Measurements from ENCODE around the gene BBLN. TPM values are rescaled to one million over a fixed set of nuclear protein-coding genes. Genes with fewer than 3 reads are reported as not detected.
A peak's percentile ranks its signal among the peaks of the same experiment; 100 is the strongest.

Gene BBLN
- total and polyA plus RNA-seq, 3 experiments from 2014 or later, result 75.5 to 137 (median 78.4) TPM

DNA sequence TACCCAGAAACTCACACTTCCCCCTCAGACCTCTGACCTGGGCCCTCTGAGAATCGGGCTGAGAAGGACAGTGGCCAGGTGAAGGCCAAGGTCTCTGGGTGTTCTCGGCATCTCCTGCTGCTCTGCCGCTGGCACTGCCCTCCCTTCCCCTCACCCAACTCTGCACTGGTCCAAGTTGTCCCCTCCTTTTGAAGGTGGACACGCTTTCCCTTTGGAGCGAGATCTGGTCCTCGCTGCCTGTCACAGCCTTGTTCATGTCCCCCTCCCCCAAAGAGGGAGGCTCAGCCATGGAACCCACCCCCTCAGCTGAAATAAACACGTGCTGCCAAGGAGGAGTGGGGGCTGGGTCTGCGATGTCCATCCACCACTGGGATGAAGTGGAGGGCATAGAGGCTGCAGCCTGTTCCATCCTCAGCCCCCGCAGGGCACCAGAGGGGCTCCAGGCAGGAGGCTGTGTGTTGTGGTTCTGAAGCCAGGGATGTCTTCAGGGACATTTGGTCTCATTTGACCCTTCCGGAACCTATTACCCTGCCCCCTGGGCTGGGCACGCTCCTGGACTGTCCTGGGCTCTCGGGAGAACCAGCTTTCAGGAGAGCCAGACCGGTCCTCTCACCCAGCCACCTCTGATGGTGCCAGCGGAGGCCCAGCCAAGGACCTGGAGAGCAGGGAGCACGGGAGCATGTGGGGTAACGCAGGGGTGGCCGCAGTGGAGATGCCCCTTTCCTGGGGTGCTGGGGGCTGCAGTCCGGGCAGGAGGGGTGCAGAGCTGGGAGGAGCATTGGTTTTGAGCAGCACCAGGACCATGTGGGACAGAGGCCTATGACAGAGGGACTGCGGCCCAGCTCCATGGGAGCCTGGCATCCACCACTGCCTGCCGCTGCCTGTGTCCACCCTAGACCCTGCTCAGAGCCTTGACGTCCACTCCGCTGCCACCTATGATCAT lies 15.6 kb upstream of the BBLN start:
- no peak for DNase-seq
- Mint-ChIP-seq H3K27ac (no peak overlapping the region), H3K4me1 (peaks cover 6 to 11% (median 10%) of the 10 kb centered on the region in 3 donors), H3K4me3 (no peak overlapping the region), H3K36me3 (no peaks in the 10 kb centered on the region), H3K27me3 (peaks cover 0 to 4% of the 10 kb centered on the region in 2 donors), H3K9me3 (no peaks in the 10 kb centered on the region)
- Histone ChIP-seq H3K36me3 (ENCODE audit: insufficient read depth, low read length) (no peaks in the 10 kb centered on the region), H3K27ac (ENCODE audit: low read depth, low read length) (no peak overlapping the region), H3K4me3 (ENCODE audit: low read length) (no peak overlapping the region), H3K9me3 (ENCODE audit: low read length) (no peaks in the 10 kb centered on the region), H3K27me3 (ENCODE audit: insufficient read depth, low read length, poor library complexity, severe bottlenecking) (no peaks in the 10 kb centered on the region), H3K4me1 (ENCODE audit: insufficient read depth, low read length) (peaks cover 14% of the 10 kb centered on the region)
- ChIA-PET POLR2A (no interaction called here), CTCF (interaction anchor here (2.1 kb wide), 1 partner anchor 15 kb away, joined by 4 read pairs; the partner anchor contains the start of gene BBLN)

DNA sequence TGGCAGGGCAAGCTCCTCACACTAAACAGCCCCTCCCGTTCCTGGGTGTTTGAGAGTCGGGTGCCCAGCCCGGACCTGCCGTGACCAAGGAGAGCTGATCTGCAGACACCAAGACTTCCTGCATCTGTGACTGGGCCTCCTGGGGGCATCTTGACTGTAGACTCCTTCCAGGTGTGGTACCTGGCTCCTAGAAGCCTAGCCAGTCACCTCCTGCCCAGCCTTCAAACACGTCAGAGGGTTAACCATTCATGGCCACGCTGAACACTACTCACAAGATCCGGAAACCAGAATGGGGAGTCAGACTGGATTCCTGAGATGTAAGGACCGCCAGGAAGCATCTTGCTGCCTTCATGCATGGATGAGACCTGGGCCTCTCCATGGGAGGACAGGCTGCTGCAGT lies 14.5 kb upstream of the BBLN start:
- ChIA-PET CTCF (interaction anchor here (1.4 kb wide), 1 partner anchor 14 kb away, joined by 4 read pairs; the partner anchor contains the start of gene BBLN), POLR2A (no interaction called here)
- Histone ChIP-seq H3K27ac (ENCODE audit: low read depth, low read length) (no peak overlapping the region), H3K27me3 (ENCODE audit: insufficient read depth, low read length, poor library complexity, severe bottlenecking) (no peaks in the 10 kb centered on the region), H3K4me3 (ENCODE audit: low read length) (no peak overlapping the region), H3K4me1 (ENCODE audit: insufficient read depth, low read length) (peaks cover 14% of the 10 kb centered on the region), H3K9me3 (ENCODE audit: low read length) (no peaks in the 10 kb centered on the region), H3K36me3 (ENCODE audit: insufficient read depth, low read length) (no peaks in the 10 kb centered on the region)
- no peak for DNase-seq
- Mint-ChIP-seq H3K4me3 (no peak overlapping the region), H3K27ac (no peak overlapping the region), H3K4me1 (peaks cover 6 to 11% (median 10%) of the 10 kb centered on the region in 3 donors), H3K9me3 (no peaks in the 10 kb centered on the region), H3K27me3 (peaks cover 0 to 4% of the 10 kb centered on the region in 2 donors), H3K36me3 (no peaks in the 10 kb centered on the region)

DNA sequence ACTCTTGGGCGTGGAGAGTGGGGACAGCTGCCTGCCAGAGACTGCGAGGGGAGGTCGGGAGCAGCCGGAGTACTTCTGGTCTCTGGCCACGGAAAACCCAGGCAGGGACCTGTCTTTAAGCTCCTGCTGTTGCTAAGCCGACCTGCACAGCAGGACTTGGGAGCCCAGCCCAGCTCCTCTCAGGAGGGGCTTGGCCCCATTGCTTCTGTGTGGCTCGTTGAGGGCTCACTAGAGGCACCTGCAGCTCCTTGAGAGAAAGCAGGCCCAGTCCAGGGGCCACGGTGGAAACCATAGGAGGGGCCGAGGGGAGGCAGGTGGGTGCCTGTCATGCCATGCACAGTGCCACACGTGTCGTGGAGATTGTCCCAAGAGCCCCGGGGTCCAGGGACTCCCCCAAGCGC lies 14.1 kb upstream of the BBLN start:
- no peak overlapping the region for H3K4me3 Mint-ChIP-seq
- H3K27ac Mint-ChIP-seq, result no peak overlapping the region
- ChIA-PET CTCF (interaction anchor here (1.4 kb wide), 1 partner anchor 13 kb away, joined by 4 read pairs; the partner anchor contains the start of gene BBLN), POLR2A (no interaction called here)
- DNase-seq, result no peak
- Histone ChIP-seq H3K9me3 (ENCODE audit: low read length) (no peaks in the 10 kb centered on the region), H3K27me3 (ENCODE audit: insufficient read depth, low read length, poor library complexity, severe bottlenecking) (no peaks in the 10 kb centered on the region), H3K4me1 (ENCODE audit: insufficient read depth, low read length) (peaks cover 14% of the 10 kb centered on the region), H3K27ac (ENCODE audit: low read depth, low read length) (no peak overlapping the region), H3K4me3 (ENCODE audit: low read length) (no peak overlapping the region), H3K36me3 (ENCODE audit: insufficient read depth, low read length) (no peaks in the 10 kb centered on the region)
- H3K4me1 Mint-ChIP-seq, result peaks cover 6 to 11% (median 10%) of the 10 kb centered on the region in 3 donors
- H3K9me3 Mint-ChIP-seq, result no peaks in the 10 kb centered on the region
- H3K36me3 Mint-ChIP-seq, result no peaks in the 10 kb centered on the region
- H3K27me3 Mint-ChIP-seq, result peaks cover 0 to 4% of the 10 kb centered on the region in 2 donors

DNA sequence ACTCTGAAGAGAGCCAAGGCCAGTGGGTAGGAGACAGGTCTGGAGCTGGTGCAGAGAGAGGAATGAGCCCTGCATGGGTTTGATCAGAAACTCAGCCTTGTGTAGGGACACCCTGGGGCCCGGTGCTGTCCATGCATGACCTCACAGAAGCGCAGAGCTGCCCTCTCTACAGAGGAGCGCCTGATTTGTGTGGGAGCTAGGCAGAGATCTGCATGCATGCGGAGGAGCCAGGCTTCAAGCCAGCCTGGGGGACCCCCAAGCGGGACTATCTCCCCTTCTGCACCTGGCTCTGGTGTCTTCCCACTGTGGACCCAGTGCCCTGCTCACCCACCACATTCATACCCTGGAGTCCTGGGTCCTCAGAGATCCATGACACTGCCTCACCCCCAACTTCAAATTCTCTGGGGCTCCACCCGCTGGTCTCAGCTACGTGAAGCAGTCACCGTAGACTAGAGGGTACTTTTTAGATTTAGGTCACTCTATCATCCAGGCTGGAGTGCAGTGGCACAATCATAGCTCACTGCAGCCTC lies 13.4 kb upstream of the BBLN start:
- DNase-seq, result no peak
- Mint-ChIP-seq H3K9me3 (no peaks in the 10 kb centered on the region), H3K27me3 (peaks cover 0 to 4% of the 10 kb centered on the region in 2 donors), H3K4me3 (no peak overlapping the region), H3K27ac (peak overlapping the region in 1 of 8 donors; percentile 94), H3K36me3 (no peaks in the 10 kb centered on the region), H3K4me1 (peaks cover 6 to 11% (median 10%) of the 10 kb centered on the region in 3 donors)
- no peak overlapping the region for H3K4me3 ChIP-seq (ENCODE audit: low read length)
- no peaks in the 10 kb centered on the region for H3K36me3 ChIP-seq (ENCODE audit: insufficient read depth, low read length)
- H3K27ac ChIP-seq (ENCODE audit: low read depth, low read length), result no peak overlapping the region
- H3K9me3 ChIP-seq (ENCODE audit: low read length), result no peaks in the 10 kb centered on the region
- peaks cover 13% of the 10 kb centered on the region for H3K4me1 ChIP-seq (ENCODE audit: insufficient read depth, low read length)
- H3K27me3 ChIP-seq (ENCODE audit: insufficient read depth, low read length, poor library complexity, severe bottlenecking), result no peaks in the 10 kb centered on the region
- CTCF ChIA-PET, result interaction anchor here (1.4 kb wide), 1 partner anchor 13 kb away, joined by 4 read pairs; the partner anchor contains the start of gene BBLN
- POLR2A ChIA-PET, result no interaction called here

DNA sequence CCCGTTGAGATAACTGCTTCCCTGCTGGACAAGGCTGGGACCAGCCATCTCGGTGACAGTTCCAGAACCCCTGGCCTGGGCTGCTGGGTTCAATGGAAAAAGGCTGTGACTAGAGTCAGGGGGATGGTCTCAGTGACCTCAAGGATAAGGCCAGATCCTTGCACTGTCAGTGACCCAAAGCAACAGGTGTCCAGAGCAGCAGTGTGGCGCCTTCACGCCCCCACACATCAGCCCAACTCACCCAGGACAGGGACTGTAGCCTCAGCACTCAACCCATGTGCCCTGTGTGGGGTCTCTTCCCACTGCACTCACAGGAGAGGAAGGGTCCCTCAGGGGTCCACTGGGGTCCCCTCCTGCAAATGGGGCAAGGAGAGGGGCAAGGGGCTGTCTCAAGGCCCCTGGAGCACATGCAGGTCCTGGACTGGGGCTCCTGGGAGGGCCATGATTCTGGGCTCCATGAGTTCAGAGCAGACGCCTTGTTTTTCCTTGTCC lies 11.5 kb upstream of the BBLN start:
- Histone ChIP-seq H3K9me3 (ENCODE audit: low read length) (no peaks in the 10 kb centered on the region), H3K4me3 (ENCODE audit: low read length) (no peak overlapping the region), H3K4me1 (ENCODE audit: insufficient read depth, low read length) (no peaks in the 10 kb centered on the region), H3K27ac (ENCODE audit: low read depth, low read length) (no peak overlapping the region), H3K27me3 (ENCODE audit: insufficient read depth, low read length, poor library complexity, severe bottlenecking) (no peaks in the 10 kb centered on the region), H3K36me3 (ENCODE audit: insufficient read depth, low read length) (no peaks in the 10 kb centered on the region)
- Mint-ChIP-seq H3K27me3 (peaks cover 0 to 4% of the 10 kb centered on the region in 2 donors), H3K9me3 (no peaks in the 10 kb centered on the region), H3K4me3 (no peak overlapping the region), H3K27ac (no peak overlapping the region), H3K4me1 (peaks cover under 1 to 1% (median under 1%) of the 10 kb centered on the region in 3 donors), H3K36me3 (no peaks in the 10 kb centered on the region)
- ChIA-PET CTCF (no interaction called here), POLR2A (no interaction called here)
- no peak for DNase-seq

DNA sequence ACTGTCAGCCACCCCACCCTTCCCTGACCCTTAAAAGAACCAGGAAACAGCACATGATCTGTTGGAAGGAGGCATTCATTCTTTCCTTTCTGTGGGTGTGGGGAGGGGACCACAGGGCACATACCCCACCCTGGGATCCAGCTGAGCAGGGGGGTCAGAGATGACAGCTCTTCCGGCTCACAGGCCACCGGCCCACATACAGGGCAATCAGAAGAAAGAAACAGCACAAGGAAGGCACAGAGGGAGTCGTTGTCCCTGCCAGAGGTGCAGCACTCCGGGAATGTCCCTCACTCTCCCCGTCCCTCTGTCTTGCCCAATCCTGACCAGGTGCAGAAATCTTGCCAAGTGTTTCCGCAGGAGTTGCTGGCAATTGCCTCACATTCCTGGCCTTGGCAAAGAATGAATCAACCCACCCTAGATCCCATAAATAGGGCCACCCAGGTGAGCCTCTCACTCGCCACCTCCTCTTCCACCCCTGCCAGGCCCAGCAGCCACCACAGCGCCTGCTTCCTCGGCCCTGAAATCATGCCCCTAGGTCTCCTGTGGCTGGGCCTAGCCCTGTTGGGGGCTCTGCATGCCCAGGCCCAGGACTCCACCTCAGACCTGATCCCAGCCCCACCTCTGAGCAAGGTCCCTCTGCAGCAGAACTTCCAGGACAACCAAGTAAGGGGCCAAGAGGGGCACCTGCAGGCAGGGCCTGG lies 10.9 kb upstream of the BBLN start, which contains the start of gene LCN2:
TSS of gene LCN2 (plus strand) at position 453 of the 701 bp plus-strand sequence. CDS start at position 526, 73 bp downstream.
- no peaks in the 10 kb centered on the region for H3K4me1 ChIP-seq (ENCODE audit: insufficient read depth, low read length)
- H3K9me3 ChIP-seq (ENCODE audit: low read length), result no peaks in the 10 kb centered on the region
- Mint-ChIP-seq H3K4me1 (no peaks in the 10 kb centered on the region), H3K9me3 (no peaks in the 10 kb centered on the region), H3K27ac (no peak within 1 kb of the TSS), H3K27me3 (peaks cover 0 to 4% of the 10 kb centered on the region in 2 donors), H3K36me3 (no peaks in the 10 kb centered on the region), H3K4me3 (no peak within 1 kb of the TSS)
- H3K27ac ChIP-seq (ENCODE audit: low read depth, low read length), result no peak within 1 kb of the TSS
- POLR2A ChIA-PET, result no interaction called here
- no peaks in the 10 kb centered on the region for H3K27me3 ChIP-seq (ENCODE audit: insufficient read depth, low read length, poor library complexity, severe bottlenecking)
- DNase-seq, result no peak
- CTCF ChIA-PET, result no interaction called here
- no peak within 1 kb of the TSS for H3K4me3 ChIP-seq (ENCODE audit: low read length)
- H3K36me3 ChIP-seq (ENCODE audit: insufficient read depth, low read length), result no peaks in the 10 kb centered on the region

DNA sequence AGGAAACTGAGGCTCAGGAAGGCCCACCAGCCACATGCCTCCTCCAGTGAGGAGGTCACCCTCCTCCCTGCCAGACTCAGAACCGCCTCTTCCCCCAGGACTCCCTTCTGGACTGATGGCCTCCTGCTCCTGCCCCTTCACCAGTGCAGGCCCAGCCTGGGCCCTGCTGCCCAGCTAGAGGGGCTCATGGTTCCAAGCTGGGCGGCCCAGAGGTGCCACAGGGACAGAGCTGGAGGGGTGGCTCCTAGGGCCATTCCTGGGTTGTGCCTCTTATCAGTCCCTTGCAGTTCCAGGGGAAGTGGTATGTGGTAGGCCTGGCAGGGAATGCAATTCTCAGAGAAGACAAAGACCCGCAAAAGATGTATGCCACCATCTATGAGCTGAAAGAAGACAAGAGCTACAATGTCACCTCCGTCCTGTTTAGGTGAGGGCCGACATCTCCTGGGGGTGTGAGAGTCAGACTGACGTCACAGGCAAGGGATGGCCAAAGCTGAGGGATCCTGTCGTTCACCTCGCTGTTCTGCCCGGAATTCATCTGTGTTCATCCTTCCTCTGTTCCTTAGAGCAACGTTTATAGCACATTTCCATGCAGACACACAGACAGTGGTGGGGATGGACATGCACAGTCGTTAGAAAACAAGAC lies 10.0 kb upstream of the BBLN start:
- H3K9me3 Mint-ChIP-seq, result no peaks in the 10 kb centered on the region
- Histone ChIP-seq H3K9me3 (ENCODE audit: low read length) (no peaks in the 10 kb centered on the region), H3K27ac (ENCODE audit: low read depth, low read length) (no peak overlapping the region), H3K4me1 (ENCODE audit: insufficient read depth, low read length) (no peaks in the 10 kb centered on the region), H3K36me3 (ENCODE audit: insufficient read depth, low read length) (no peaks in the 10 kb centered on the region), H3K27me3 (ENCODE audit: insufficient read depth, low read length, poor library complexity, severe bottlenecking) (no peaks in the 10 kb centered on the region), H3K4me3 (ENCODE audit: low read length) (no peak overlapping the region)
- no peaks in the 10 kb centered on the region for H3K36me3 Mint-ChIP-seq
- no peak overlapping the region for H3K4me3 Mint-ChIP-seq
- ChIA-PET POLR2A (no interaction called here), CTCF (interaction anchor here (1.2 kb wide), 1 partner anchor 10 kb away, joined by 4 read pairs; the partner anchor contains the start of gene BBLN)
- no peak overlapping the region for H3K27ac Mint-ChIP-seq
- DNase-seq, result no peak
- H3K27me3 Mint-ChIP-seq, result peaks cover 0 to 2% of the 10 kb centered on the region in 2 donors
- no peaks in the 10 kb centered on the region for H3K4me1 Mint-ChIP-seq
